H4 (cell line): Measurements from ENCODE around the gene CCDC88C. TPM values are rescaled to one million over a fixed set of nuclear protein-coding genes. Genes with fewer than 3 reads are reported as not detected.

ENCODE experiments used
- DNase-seq: peaks from one replicate; pipeline ENCODE4 v3.0.0-alpha.2; 2015; ENCODE audit warnings: low spot score
- total RNA-seq: library from RNA; depleted of rRNA; stranded (reverse); fragments of >200 nt; shearing (Covaris generic); gene quantifications from 2 replicates; pipeline ENCODE4 v1.2.3, GENCODE V29; 2014

The CCDC88C gene
- total RNA-seq, 1 experiment from 2014 or later = 2.4 TPM

GRCh38 chr14:91364524-91365270 is 52.9 kb downstream of the CCDC88C start:
- DNase-seq = no peak

- no peak for DNase-seq
These were observed 53.7 kb downstream of the CCDC88C start for GRCh38 chr14:91363776-91364523.

DNA sequence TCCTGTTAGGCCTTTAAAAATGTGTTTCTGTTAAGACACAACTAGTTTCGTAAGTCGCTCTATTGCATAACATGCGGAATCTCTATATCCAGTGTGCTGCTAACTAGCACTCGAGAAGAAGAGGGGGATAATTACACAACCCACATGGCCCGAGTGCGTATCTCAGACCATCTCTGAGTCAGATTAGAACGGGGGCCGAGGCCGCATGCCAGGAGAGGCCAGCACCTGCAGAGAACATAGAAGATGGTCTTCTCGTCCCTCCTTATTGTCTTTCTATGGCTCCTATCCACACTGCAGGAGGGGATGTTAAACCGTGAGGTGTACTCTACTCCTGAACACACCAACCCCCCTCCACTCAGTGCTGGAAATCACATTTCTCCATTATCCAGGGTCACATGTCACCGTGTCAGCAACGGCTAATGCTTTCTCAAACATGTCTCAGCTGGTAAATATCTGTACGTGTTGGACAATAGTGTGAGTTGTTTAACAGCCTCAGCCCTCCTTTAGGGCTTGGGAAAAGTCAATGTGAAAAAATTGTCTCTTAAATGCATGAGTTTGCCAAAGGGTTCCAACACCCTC is 56.3 kb downstream of the CCDC88C start:
- DNase-seq = no peak

DNA sequence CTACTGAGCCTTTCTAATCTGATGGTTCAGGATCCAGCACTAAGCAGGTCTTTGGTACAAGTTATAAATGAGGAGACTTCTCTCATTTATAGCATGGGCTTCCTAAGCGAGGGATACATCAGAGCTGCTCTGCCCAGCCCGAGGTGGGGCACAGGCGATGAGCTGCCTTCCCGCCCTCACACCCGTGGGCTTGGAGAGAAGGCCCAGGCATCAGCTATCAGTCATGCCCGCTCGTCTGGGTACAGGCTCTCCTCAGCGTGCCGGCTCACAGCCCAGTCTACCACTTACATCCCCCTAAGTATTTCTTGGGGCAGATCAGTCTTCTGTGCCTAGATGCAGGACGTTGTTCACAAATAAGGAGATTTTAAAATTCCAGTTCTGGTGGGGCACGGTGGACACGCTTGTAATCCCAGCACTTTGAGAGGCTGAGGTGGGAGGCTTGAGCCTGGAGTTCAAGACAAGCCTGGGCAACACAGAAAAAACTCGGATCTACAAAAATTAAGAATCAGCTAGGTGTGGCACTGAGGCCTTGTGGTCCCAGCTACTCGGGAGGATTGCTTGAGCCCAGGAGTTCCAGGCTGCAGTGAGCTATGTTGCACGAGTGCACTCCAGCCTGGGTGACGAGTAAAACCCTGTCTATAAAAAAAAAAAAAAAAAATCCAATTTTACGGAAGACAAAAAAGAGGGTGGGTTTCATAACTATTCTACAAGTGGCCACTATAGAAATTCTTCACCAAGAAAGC is 57.0 kb downstream of the CCDC88C start:
- DNase-seq = no peak

GRCh38 chr14:91358654-91359220 is 58.9 kb downstream of the CCDC88C start:
- no peak for DNase-seq

GRCh38 chr14:91358025-91358319 is 59.6 kb downstream of the CCDC88C start:
- DNase-seq = no peak

GRCh38 chr14:91357272-91358024 is 60.2 kb downstream of the CCDC88C start:
- DNase-seq = no peak

- no peak for DNase-seq
These were observed 61.3 kb downstream of the CCDC88C start for GRCh38 chr14:91356181-91356763.

DNA sequence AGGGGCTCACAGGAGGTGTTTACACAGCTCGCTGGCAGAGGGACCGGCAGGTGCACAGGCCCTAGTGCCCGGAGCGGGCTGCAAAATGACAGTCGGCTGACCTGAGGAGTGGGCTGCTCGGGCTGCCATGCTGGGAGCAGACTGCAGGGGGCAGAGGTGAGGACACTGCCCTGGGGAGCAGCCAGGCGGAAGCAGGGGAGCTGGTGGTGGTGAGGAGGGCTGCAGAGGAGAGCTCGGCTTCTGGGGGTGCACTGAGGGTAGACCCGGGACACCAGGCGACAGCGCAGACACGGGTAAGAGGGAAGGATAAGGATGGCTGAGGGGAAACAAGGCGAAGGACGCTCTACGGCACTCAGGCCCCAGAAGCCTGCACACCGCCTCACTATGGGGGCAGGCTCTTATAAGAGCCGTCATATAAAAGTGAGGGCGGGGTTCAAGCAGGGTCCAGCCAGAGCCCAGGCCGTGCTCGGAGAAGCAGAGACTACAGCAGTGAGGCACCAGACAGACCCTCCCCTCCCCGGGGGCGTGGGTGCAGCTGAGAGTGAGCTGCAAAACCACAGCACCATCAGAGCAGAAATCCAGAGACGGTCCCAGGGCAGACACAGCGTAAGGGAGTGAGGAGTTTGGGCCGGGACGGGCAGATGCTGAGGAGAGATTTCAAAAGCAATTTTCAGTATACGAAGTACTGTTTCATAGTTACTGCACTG is 62.5 kb downstream of the CCDC88C start:
- DNase-seq = no peak

GRCh38 chr14:91354221-91354916 is 63.3 kb downstream of the CCDC88C start:
- DNase-seq = no peak

DNA sequence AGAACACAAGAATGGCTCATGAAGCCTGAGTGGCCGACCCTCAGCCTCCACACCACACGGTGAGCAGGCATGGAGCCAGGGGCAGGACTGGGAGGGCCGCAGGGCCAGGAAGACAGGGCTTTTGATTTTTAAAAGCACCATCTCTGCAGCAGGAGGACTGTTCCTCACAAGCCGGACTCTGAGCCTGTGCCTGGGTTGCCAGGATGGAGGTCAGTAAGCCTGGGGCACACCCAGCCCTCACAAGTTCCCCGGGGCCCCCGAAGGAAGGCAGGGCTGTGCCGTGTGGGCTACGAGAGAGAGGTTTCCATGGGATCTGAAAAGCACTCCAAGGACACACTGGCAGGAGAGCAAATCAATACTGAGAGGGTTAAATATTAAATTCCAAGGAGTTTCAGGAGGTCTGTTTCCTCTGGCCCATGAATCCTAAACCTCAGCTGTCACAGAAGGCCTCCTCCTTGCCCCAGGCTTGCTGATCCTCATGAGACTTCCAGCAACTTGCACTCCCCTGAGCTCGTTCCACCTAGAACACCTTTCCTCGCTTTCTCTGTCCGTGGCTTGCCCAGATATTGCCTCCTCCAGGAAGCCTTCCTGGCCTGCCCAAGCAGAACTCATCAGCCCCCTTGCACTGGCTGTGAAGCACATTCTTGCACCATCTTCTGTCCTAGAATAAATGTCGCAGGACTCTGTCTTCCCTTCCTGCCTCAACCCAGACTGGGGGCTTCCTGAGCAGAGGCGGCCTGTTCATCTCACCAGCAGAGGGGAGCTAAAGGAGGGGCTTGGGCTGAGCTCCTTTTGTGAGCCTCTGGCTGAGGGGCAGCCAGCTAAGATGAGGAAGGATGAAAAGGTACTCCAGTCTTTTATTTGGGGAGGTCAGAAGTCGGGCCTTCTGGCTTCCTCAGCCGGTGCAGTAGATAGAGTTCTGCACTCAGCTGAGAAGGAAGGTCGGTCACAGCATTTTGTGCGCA is 64.6 kb downstream of the CCDC88C start:
- no peak for DNase-seq

- DNase-seq = no peak
These were observed 65.6 kb downstream of the CCDC88C start for GRCh38 chr14:91352053-91352452.

DNA sequence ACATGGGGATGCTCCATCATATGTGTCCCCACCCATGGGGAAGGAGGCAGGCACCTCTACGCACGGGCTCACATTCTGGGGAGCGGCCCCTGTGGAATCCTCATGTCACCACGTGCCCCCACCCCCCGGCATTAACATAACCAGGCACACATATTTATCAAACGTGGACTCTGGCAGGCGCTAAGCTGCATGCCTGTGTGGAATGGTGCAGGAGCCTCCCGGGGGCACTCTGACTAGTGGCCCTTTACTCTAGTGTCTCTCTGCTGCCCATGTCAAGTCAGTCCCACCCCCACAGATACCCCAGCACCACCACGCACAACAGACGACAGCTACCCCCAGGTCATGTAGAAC is 66.1 kb downstream of the CCDC88C start:
- no peak for DNase-seq

- no peak for DNase-seq
These were observed 66.7 kb downstream of the CCDC88C start for GRCh38 chr14:91350813-91351511.

GRCh38 chr14:91350483-91350812 is 67.2 kb downstream of the CCDC88C start:
- DNase-seq = no peak

DNA sequence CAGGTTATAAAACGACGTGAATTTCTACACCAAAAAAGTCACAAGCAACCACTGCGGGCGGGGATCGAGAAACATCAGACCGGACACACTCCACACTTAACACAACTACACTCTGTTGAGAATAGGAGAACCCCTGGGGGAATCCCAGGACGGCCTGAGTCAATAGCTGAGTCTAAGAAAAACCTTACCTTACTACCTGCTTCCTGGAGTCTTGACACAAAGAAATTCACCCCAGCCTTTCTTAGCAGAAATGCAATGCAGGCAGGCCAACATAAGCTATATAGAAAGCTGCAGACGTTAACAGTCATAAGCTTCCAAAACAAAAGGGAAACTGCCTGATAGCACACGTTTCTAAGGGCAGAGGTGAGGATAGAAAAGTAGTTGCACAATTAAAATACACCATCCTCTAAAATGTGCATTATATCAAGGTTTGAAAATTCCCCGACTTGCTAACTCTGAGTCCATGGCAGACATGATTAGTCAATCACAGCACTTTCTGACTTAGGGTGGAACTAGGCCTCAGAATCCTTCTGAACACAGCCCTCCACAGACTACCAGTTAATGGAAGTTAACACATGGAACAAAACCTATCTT is 68.0 kb downstream of the CCDC88C start:
- DNase-seq = no peak

DNA sequence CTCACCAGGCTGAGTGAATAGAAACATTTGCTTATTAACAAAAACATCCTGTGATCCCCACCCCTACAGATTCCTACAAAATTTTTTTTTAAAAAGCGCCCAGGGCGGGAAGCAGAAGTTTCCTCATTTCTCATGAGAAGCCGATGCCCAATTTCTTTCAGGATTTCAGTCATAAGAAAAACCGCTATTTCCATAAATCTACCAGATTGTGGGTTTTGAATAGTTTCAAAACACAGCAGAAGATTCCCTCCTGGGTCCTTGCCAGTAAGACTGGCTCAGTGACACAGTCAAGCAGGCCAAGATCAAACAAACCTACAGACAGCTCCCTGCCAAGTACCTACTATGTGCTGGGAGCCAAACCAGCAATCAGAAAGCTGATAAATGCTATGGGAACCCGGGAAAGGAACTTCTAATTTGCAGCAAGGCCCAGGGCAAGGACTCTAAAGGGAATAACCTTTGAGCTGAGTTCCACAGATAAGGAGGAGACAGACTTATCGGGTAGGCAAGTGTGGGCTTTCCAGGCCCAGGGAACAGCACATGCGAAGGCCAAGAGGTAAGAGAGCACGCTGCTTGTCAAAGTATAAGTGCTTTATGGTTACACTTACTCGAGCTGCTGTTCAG is 68.7 kb downstream of the CCDC88C start:
- DNase-seq = no peak
